ENCODE measurements around the gene TRIO. TPM values are rescaled to one million over a fixed set of nuclear protein-coding genes. Genes with fewer than 3 reads are reported as not detected.

TRIO gene
- total RNA-seq, 1 donor from 2014 or later: 163 TPM

DNA sequence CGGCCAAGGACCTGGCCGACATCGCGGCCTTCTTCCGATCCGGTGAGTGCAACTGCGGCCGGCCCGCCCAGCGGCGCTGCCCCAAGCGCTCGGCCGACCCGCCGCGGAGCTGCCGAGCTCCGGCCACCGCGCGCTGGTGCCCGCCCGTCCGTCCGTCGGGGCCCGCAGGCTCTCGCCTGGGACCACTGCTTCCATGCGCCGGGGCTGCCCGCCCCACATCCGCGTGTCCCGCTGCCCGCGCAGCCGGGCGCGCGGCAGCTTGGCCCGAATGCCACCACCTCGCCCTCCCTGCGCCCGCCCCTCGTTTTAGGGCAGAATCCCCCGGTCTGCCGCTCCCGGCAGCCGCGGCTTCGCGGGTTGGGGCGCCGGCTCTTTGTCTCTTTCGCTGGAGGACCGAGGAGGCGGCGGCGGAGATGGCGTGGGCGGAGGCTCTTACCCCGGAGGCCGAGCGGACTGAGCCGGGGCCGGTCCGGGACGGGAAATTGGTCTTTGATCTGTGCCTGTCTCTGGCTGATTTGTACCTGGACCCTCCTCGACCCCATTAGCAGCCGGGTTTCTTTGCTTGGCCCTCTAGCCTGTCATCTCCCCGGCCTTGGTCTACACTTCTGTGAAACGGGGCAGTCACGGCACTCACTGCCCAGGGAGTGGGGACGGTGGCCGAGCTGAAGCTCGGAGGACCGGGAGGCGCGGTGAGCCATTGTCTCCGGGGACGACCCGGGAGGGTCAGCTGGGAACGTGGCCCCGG is 871 bp downstream of the TRIO start:
- peak; percentile 22 for DNase-seq (ENCODE audit: low spot score, unreplicated experiment)
- H3K27ac Mint-ChIP-seq: peak overlapping the region; percentile 95
- peak overlapping the region; percentile 90 for H3K4me3 Mint-ChIP-seq (ENCODE audit: low read depth)
- peaks cover 11% of the 10 kb centered on the region for H3K27me3 Mint-ChIP-seq
- TF ChIP-seq, protein P1, sequence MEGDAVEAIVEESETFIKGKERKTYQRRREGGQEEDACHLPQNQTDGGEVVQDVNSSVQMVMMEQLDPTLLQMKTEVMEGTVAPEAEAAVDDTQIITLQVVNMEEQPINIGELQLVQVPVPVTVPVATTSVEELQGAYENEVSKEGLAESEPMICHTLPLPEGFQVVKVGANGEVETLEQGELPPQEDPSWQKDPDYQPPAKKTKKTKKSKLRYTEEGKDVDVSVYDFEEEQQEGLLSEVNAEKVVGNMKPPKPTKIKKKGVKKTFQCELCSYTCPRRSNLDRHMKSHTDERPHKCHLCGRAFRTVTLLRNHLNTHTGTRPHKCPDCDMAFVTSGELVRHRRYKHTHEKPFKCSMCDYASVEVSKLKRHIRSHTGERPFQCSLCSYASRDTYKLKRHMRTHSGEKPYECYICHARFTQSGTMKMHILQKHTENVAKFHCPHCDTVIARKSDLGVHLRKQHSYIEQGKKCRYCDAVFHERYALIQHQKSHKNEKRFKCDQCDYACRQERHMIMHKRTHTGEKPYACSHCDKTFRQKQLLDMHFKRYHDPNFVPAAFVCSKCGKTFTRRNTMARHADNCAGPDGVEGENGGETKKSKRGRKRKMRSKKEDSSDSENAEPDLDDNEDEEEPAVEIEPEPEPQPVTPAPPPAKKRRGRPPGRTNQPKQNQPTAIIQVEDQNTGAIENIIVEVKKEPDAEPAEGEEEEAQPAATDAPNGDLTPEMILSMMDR (IDR thresholded peaks at IDR 0.05; ENCODE audit: unreplicated experiment): no peak
- peaks cover 41% of the 10 kb centered on the region for H3K4me1 Mint-ChIP-seq (ENCODE audit: low read depth)
- H3K9me3 Mint-ChIP-seq (ENCODE audit: low read depth): no peaks in the 10 kb centered on the region
- H3K36me3 Mint-ChIP-seq (ENCODE audit: insufficient read depth): no peaks in the 10 kb centered on the region

DNA sequence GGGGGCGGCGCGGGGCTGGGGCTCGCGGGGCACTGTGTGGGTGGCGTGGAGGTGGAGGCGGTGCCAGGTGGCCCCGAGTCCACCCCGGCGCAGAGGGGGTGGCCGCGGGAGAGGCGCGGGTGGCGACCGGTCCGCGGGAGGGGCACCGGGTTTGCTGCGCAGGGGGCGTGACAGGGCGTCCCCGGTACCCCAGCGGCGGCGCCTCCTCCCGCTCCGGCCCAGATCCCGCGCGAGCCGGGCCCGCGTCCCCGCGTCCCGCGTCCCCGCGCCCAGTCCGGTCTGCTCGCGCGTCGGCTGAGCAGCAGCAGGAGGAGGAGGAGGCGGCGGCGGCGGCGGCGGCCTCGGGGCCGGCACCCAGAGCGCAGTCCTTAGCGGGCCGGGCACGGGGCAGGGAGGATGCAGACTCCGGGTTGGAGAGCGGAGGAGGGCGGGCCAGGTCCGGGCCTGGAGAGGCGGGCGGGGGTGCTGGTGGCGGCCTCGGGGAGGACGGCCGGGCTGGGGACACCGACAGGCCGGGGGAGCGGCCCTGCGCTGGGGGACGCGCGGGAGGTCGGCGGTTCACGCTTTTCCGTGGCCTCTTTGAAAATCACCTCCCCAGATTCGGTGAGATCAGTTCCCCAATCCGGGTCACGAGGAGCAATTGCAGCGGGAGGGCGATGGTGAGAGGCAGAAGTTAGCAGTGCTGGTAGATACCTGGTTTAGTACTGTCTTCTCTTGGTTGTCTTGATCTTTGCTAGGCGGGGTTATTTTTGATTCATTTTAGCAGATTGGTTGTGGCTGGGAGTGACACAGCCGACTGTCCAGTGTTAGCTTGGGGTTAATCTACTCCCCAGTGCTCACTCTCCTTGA is 1.7 kb downstream of the TRIO start:
- Mint-ChIP-seq H3K4me3 (ENCODE audit: low read depth) (peak overlapping the region; percentile 90), H3K27me3 (peaks cover 4% of the 10 kb centered on the region), H3K27ac (peak overlapping the region; percentile 95), H3K36me3 (ENCODE audit: insufficient read depth) (no peaks in the 10 kb centered on the region), H3K4me1 (ENCODE audit: low read depth) (peaks cover 49% of the 10 kb centered on the region), H3K9me3 (ENCODE audit: low read depth) (no peaks in the 10 kb centered on the region)
- DNase-seq (ENCODE audit: low spot score, unreplicated experiment): peak; percentile 46
- TF ChIP-seq, protein P1 (IDR thresholded peaks at IDR 0.05; ENCODE audit: unreplicated experiment): no peak

DNA sequence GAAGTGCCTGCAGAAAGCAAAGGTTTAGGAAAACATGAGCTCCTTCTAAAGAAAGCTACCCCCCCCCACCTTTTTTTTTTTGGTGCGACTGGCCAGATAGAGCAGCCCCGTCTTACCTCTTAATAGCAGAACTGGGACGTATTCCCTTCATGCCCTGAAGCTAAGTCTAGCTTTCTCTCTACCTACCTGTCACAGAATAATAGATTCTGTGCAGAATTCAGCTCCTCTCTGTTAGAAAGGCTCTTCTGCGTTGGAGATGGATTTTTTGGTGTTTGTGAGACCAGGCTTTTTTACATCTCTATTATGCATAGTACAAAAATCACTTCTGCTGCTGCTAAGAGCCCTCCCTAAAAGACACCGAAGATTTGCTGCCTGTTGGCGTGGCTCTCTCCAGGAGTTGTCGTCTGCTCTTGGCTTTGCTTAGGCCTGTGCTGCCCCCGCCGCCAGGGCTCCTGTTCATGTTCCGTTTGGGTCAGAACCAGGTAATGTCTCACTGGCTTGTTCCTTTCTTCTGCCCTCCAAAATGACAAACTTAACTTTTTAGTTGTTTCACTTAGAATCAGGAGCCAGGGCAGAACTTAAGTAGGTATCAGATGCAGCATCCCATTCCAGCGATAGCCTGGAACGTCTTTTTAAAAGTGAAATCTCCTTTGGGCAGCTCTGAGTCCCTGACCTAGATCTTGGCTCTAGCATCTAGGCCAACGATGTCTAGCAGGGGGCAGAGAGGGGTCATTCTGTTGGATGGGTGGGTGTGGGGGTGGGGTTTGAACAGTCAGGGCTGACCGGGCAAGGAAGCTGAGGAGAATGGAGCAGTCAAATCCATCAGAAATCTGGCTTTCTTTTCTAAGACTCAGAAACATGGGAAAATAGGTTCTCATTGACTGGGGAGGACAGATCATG is 2.5 kb downstream of the TRIO start:
- TF ChIP-seq, protein P1 (IDR thresholded peaks at IDR 0.05; ENCODE audit: unreplicated experiment): no peak
- H3K4me1 Mint-ChIP-seq (ENCODE audit: low read depth): peaks cover 54% of the 10 kb centered on the region
- H3K27me3 Mint-ChIP-seq: peaks cover 4% of the 10 kb centered on the region
- H3K36me3 Mint-ChIP-seq (ENCODE audit: insufficient read depth): no peaks in the 10 kb centered on the region
- peak overlapping the region; percentile 93 for H3K27ac Mint-ChIP-seq
- no peaks in the 10 kb centered on the region for H3K9me3 Mint-ChIP-seq (ENCODE audit: low read depth)
- peak overlapping the region; percentile 84 for H3K4me3 Mint-ChIP-seq (ENCODE audit: low read depth)
- no peak for DNase-seq (ENCODE audit: low spot score, unreplicated experiment)

DNA sequence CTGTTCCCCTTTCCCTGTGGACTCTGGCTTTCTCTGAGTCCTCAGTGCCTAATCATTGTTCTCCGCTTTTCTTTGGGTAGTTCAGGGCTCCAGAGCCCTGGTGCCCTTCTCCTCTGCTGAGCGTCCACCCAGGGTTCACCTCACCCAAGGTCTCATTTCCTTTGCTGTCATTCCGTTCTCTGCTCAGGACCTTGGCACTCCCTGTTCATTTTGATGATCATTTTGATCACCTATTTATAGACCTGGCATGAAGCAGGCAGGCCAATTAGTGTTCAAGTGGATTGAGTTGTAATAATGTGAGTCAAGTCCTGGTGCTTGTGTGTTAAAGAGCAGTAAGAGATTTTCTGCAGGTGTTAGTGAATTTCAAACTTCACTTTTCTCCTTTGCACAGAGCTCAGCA is 3.6 kb downstream of the TRIO start:
- no peaks in the 10 kb centered on the region for H3K9me3 Mint-ChIP-seq (ENCODE audit: low read depth)
- peaks cover 62% of the 10 kb centered on the region for H3K4me1 Mint-ChIP-seq (ENCODE audit: low read depth)
- H3K4me3 Mint-ChIP-seq (ENCODE audit: low read depth): peak overlapping the region; percentile 6
- H3K27me3 Mint-ChIP-seq: no peaks in the 10 kb centered on the region
- no peak overlapping the region for H3K27ac Mint-ChIP-seq
- H3K36me3 Mint-ChIP-seq (ENCODE audit: insufficient read depth): no peaks in the 10 kb centered on the region
- no peak for DNase-seq (ENCODE audit: low spot score, unreplicated experiment)
- TF ChIP-seq, protein P1 (IDR thresholded peaks at IDR 0.05; ENCODE audit: unreplicated experiment): no peak

DNA sequence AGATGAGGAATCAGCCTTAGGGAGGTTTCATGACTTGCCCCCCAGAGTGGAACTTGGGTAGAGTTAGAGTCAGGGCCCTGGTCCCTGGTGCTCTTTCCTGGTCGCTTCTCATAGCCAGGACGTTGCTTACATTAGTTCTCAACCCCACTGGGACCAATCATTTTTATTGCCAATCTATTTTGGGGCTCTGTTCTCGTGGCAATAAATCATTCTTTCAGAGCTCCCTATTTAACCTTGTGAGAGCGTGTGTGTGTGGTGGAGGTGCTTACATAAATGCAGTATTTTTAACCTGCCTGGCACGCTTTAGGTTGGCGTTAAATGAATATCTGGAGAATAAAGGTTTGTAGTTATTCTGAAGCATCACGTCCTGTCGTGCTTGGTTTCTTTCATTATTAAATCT is 4.1 kb downstream of the TRIO start:
- Mint-ChIP-seq H3K4me1 (ENCODE audit: low read depth) (peaks cover 63% of the 10 kb centered on the region), H3K36me3 (ENCODE audit: insufficient read depth) (no peaks in the 10 kb centered on the region), H3K9me3 (ENCODE audit: low read depth) (no peaks in the 10 kb centered on the region), H3K27me3 (no peaks in the 10 kb centered on the region), H3K4me3 (ENCODE audit: low read depth) (no peak overlapping the region), H3K27ac (no peak overlapping the region)
- TF ChIP-seq, protein P1 (IDR thresholded peaks at IDR 0.05; ENCODE audit: unreplicated experiment): no peak
- DNase-seq (ENCODE audit: low spot score, unreplicated experiment): no peak

Data from progenitor cell of endocrine pancreas (in vitro differentiated cells).